Caco-2 (cell line): ENCODE results near the gene C4orf50. TPM values are rescaled to one million over a fixed set of nuclear protein-coding genes. Genes with fewer than 3 reads are reported as not detected.

ENCODE experiments used
- BruUV-seq: library from RNA; stranded (reverse); fragments of 400-500 nt; replicated peaks from 2 replicates; lab custom pipeline; 2021; lab: Mats Ljungman, UMichigan
- CTCF ChIA-PET: fragments of 300-600 bp; sonication (Branson Sonifier 250); formaldehyde crosslinking; loops from one replicate; lab custom pipeline; 2022; ENCODE audit warnings: antibody characterized with exemption; lab: Charles Lee
- POLR2A ChIA-PET: fragments of 300-600 bp; sonication (Branson Sonifier 250); formaldehyde crosslinking; loops from one replicate; lab custom pipeline; 2022; ENCODE audit warnings: antibody characterized with exemption; lab: Charles Lee
- DNase-seq, 2 experiments: peaks; one replicate each; pipeline versions ENCODE4 v3.0.0 to v3.0.0-alpha.2; 2020 to 2022
- H3K27me3 ChIP-seq: replicated peaks from 2 replicates; pipeline ENCODE4 v1.6.0; 2011; ENCODE audit warnings: low read length; ENCODE audit not compliant: control insufficient read depth, insufficient read depth
- H3K36me3 ChIP-seq: 2 replicates; pipeline ENCODE4 v1.5.1; 2011; ENCODE audit warnings: low read length; ENCODE audit not compliant: control insufficient read depth, insufficient read depth
- H3K4me1 ChIP-seq: fragments of 250-450 bp; sonication (Bioruptor Pico); 2 replicates; pipeline ENCODE4 v1.5.1; 2020; ENCODE audit warnings: mild to moderate bottlenecking
- H3K4me3 ChIP-seq: 2 replicates; pipeline ENCODE4 v1.5.1; 2011; ENCODE audit warnings: low read depth, mild to moderate bottlenecking, control low read depth, low read length
- H3K9me3 ChIP-seq: fragments of 250-450 bp; sonication (Bioruptor Pico); 2 replicates; pipeline ENCODE4 v1.5.1; 2020; ENCODE audit warnings: mild to moderate bottlenecking, moderate library complexity
- H3K27ac Mint-ChIP-seq: one replicate; pipeline ENCODE4 v1.8.0; 2022; ENCODE audit warnings: mixed read lengths; ENCODE audit not compliant: unreplicated experiment
- H3K27me3 Mint-ChIP-seq: one replicate; pipeline ENCODE4 v1.8.0; 2022; ENCODE audit warnings: mixed read lengths; ENCODE audit not compliant: insufficient read depth, unreplicated experiment
- H3K36me3 Mint-ChIP-seq: one replicate; pipeline ENCODE4 v1.8.0; 2022; ENCODE audit warnings: mild to moderate bottlenecking, mixed read lengths; ENCODE audit not compliant: insufficient read depth, unreplicated experiment
- H3K4me1 Mint-ChIP-seq: one replicate; pipeline ENCODE4 v1.8.0; 2022; ENCODE audit warnings: low read depth, mixed read lengths; ENCODE audit not compliant: unreplicated experiment
- H3K4me3 Mint-ChIP-seq: one replicate; pipeline ENCODE4 v1.8.0; 2022; ENCODE audit warnings: mild to moderate bottlenecking, moderate library complexity, mixed read lengths; ENCODE audit not compliant: unreplicated experiment
- H3K9me3 Mint-ChIP-seq: one replicate; pipeline ENCODE4 v1.8.0; 2022; ENCODE audit warnings: mixed read lengths; ENCODE audit not compliant: unreplicated experiment
- intact Hi-C: fragments of 100-400 bp; cut with micrococcal nuclease; formaldehyde crosslinking; loops from one replicate; pipeline ENCODE4 v1.10.0; 2022; ENCODE audit not compliant: unreplicated experiment
- total RNA-seq: library from RNA; stranded (reverse); gene quantifications from 2 replicates; pipeline ENCODE4 v1.2.3, GENCODE V29; 2022
- TF ChIP-seq, protein P1 (sequence below), 2 experiments: fragments of 200-600 bp in 1 of 2; IDR thresholded peaks; 1 replicate in 1 of 2; 2 replicates in 1 of 2; pipeline versions ENCODE4 v1.5.1 to v1.8.0; 2011 to 2022; ENCODE audit warnings: antibody characterized with exemption in 1 of 2, control low read depth in 1 of 2, inconsistent platforms in 1 of 2, low read depth in 1 of 2, low read length in 1 of 2, mild to moderate bottlenecking in 1 of 2, moderate library complexity in 1 of 2; ENCODE audit not compliant: insufficient read depth in 1 of 2, severe bottlenecking in 1 of 2, unreplicated experiment in 1 of 2

The C4orf50 gene
- total RNA-seq, 1 experiment from 2014 or later = not detected

GRCh38 chr4:5895287-5895686, 122.9 kb downstream of the C4orf50 start:
- no peaks in the 10 kb centered on the region for H3K27me3 ChIP-seq
- TF ChIP-seq, protein P1, sequence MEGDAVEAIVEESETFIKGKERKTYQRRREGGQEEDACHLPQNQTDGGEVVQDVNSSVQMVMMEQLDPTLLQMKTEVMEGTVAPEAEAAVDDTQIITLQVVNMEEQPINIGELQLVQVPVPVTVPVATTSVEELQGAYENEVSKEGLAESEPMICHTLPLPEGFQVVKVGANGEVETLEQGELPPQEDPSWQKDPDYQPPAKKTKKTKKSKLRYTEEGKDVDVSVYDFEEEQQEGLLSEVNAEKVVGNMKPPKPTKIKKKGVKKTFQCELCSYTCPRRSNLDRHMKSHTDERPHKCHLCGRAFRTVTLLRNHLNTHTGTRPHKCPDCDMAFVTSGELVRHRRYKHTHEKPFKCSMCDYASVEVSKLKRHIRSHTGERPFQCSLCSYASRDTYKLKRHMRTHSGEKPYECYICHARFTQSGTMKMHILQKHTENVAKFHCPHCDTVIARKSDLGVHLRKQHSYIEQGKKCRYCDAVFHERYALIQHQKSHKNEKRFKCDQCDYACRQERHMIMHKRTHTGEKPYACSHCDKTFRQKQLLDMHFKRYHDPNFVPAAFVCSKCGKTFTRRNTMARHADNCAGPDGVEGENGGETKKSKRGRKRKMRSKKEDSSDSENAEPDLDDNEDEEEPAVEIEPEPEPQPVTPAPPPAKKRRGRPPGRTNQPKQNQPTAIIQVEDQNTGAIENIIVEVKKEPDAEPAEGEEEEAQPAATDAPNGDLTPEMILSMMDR (IDR thresholded peaks at IDR 0.05; ENCODE audit: insufficient read depth in 1 of 2, low read depth in 1 of 2, low read length in 1 of 2, severe bottlenecking in 1 of 2, unreplicated experiment in 1 of 2) = no peak
- Mint-ChIP-seq H3K4me1 (no peaks in the 10 kb centered on the region), H3K36me3 (no peaks in the 10 kb centered on the region), H3K9me3 (no peaks in the 10 kb centered on the region), H3K4me3 (no peak overlapping the region), H3K27ac (no peak overlapping the region), H3K27me3 (peaks cover 13% of the 10 kb centered on the region)
- H3K36me3 ChIP-seq = no peaks in the 10 kb centered on the region
- no peaks in the 10 kb centered on the region for H3K4me1 ChIP-seq
- no TSS peak for BruUV-seq
- ChIA-PET POLR2A (no interaction called here), CTCF (no interaction called here)
- no peak overlapping the region for H3K4me3 ChIP-seq
- no peaks in the 10 kb centered on the region for H3K9me3 ChIP-seq
- DNase-seq = no peak
- intact Hi-C loops = no loop called here

DNA sequence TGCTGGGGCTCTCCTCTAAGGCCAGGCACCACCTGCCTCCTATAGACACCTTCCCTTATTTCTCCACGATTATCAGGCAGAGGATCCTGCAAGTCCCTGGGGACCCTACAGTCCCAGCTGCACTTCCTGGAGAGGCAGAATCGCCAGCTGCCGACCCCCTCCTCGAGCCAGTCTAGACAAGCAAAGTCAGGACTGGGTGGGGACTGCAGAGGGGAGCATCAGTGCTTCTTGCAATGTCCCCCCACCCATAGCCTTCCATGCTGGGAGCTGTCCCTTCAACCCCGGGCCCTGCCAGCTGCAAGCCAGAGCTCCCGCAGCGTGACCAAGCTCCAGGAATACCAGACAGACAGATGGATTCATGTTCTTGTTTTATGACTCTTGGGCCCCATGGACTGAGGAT, 124.0 kb downstream of the C4orf50 start:
- TF ChIP-seq, protein P1 (IDR thresholded peaks at IDR 0.05; ENCODE audit: insufficient read depth in 1 of 2, low read depth in 1 of 2, low read length in 1 of 2, severe bottlenecking in 1 of 2, unreplicated experiment in 1 of 2) = no peak
- Mint-ChIP-seq H3K9me3 (no peaks in the 10 kb centered on the region), H3K27me3 (peaks cover 14% of the 10 kb centered on the region), H3K4me1 (no peaks in the 10 kb centered on the region), H3K4me3 (no peak overlapping the region), H3K27ac (no peak overlapping the region), H3K36me3 (no peaks in the 10 kb centered on the region)
- intact Hi-C loops = no loop called here
- no peak overlapping the region for H3K4me3 ChIP-seq
- ChIA-PET POLR2A (no interaction called here), CTCF (interaction anchor here (0.6 kb wide), 1 partner anchor 67 kb away, joined by 3 read pairs; no protein-coding TSS in a partner anchor)
- DNase-seq = no peak
- H3K9me3 ChIP-seq = no peaks in the 10 kb centered on the region
- no TSS peak for BruUV-seq
- no peaks in the 10 kb centered on the region for H3K36me3 ChIP-seq
- no peaks in the 10 kb centered on the region for H3K27me3 ChIP-seq
- H3K4me1 ChIP-seq = no peaks in the 10 kb centered on the region

- DNase-seq = no peak
- intact Hi-C loops = no loop called here
- no peaks in the 10 kb centered on the region for H3K9me3 Mint-ChIP-seq
- H3K36me3 Mint-ChIP-seq = no peaks in the 10 kb centered on the region
- H3K36me3 ChIP-seq = no peaks in the 10 kb centered on the region
- no peaks in the 10 kb centered on the region for H3K27me3 ChIP-seq
- BruUV-seq = no TSS peak
- no peaks in the 10 kb centered on the region for H3K4me1 ChIP-seq
- H3K4me1 Mint-ChIP-seq = no peaks in the 10 kb centered on the region
- ChIA-PET CTCF (no interaction called here), POLR2A (no interaction called here)
- no peak overlapping the region for H3K4me3 ChIP-seq
- no peak overlapping the region for H3K27ac Mint-ChIP-seq
- no peaks in the 10 kb centered on the region for H3K9me3 ChIP-seq
- TF ChIP-seq, protein P1 (IDR thresholded peaks at IDR 0.05; ENCODE audit: insufficient read depth in 1 of 2, low read depth in 1 of 2, low read length in 1 of 2, severe bottlenecking in 1 of 2, unreplicated experiment in 1 of 2) = no peak
- no peak overlapping the region for H3K4me3 Mint-ChIP-seq
- peaks cover 17% of the 10 kb centered on the region for H3K27me3 Mint-ChIP-seq
These were observed 124.6 kb downstream of the C4orf50 start for GRCh38 chr4:5893591-5893990.
